HepG2 (cell line): Measurements from ENCODE around the gene SLC5A3. TPM values are rescaled to one million over a fixed set of nuclear protein-coding genes. Genes with fewer than 3 reads are reported as not detected.

Experiments used
- ATAC-seq: fragments of 200-7000 bp; cut with Tn5 transposase; 3 replicates; pipeline ENCODE4 v1.9.1; 2020; ENCODE audit warnings: mild to moderate bottlenecking, moderate library complexity
- BruUV-seq: library from RNA; stranded (reverse); fragments of 400-500 nt; replicated peaks from 2 replicates; lab custom pipeline; 2021; lab: Mats Ljungman, UMichigan
- CTCF ChIA-PET: fragments of 300-600 bp; formaldehyde crosslinking; extraction: SDS; loops from one replicate; lab custom pipeline; 2021; ENCODE audit warnings: low total read pairs, inconsistent platforms, low intra/inter-chr PET ratio; lab: Yijun Ruan, JAX
- POLR2A ChIA-PET: fragments of 350-600 bp; sonication (Branson Sonifier 250); formaldehyde crosslinking; loops from one replicate; lab custom pipeline; 2020; ENCODE audit warnings: antibody characterized with exemption, inconsistent platforms; lab: Yijun Ruan, JAX
- DNase-seq: peaks from one replicate; pipeline ENCODE4 v3.0.0-alpha.2; 2015; ENCODE audit warnings: low spot score
- FAIRE-seq: peaks from 3 replicates; lab custom pipeline; 2011; peaks lifted over from hg19 to GRCh38; lab: Jason Lieb, UNC
- H2AFZ ChIP-seq: one replicate; pipeline ENCODE4 v1.6.1; 2011; ENCODE audit warnings: low read length, inconsistent platforms
- H3K27ac ChIP-seq: fragments of 300-600 bp; 3 replicates; pipeline ENCODE4 v1.8.0; 2011; ENCODE audit warnings: mixed run types, mild to moderate bottlenecking, mixed read lengths, low read length, inconsistent platforms; ENCODE audit not compliant: insufficient read depth; ENCODE audit errors: extremely low read length
- H3K27me3 ChIP-seq, 2 experiments: fragments of 200-600 bp in 1 of 2; 2 replicates in 1 of 2; 3 replicates in 1 of 2; pipeline versions ENCODE4 v1.6.0 to v1.8.0; 2011; ENCODE audit warnings: low read length in 2 of 2, mild to moderate bottlenecking in 2 of 2, moderate library complexity in 2 of 2, inconsistent platforms in 1 of 2; ENCODE audit not compliant: insufficient read depth in 2 of 2, control insufficient read depth in 1 of 2
- H3K36me3 ChIP-seq, 2 experiments: fragments of 200-600 bp in 1 of 2; replicated peaks in 1 of 2; 2 replicates in 1 of 2; 3 replicates in 1 of 2; pipeline versions ENCODE4 v1.5.1 to v1.8.0; 2011; ENCODE audit warnings: low read length in 2 of 2, inconsistent platforms in 1 of 2; ENCODE audit not compliant: insufficient read depth in 2 of 2, control insufficient read depth in 1 of 2
- H3K4me1 ChIP-seq: 2 replicates; pipeline ENCODE4 v1.5.1; 2012; ENCODE audit warnings: low read length, inconsistent platforms; ENCODE audit not compliant: insufficient read depth
- H3K4me2 ChIP-seq: 2 replicates; pipeline ENCODE4 v1.6.0; 2011; ENCODE audit warnings: low read depth, low read length, inconsistent platforms
- H3K4me3 ChIP-seq, 3 experiments: fragments of 200-600 bp in 1 of 3; sonication (generic), shearing (Covaris generic) in 1 of 3; replicated peaks in 1 of 3; 2 replicates each; pipeline ENCODE4 v1.5.1; 2011 to 2016; ENCODE audit warnings: low read length in 3 of 3, inconsistent platforms in 2 of 3, low read depth in 2 of 3, mild to moderate bottlenecking in 2 of 3, control low read depth in 1 of 3, mixed read lengths in 1 of 3; ENCODE audit not compliant: insufficient read depth in 1 of 3
- H3K79me2 ChIP-seq: one replicate; pipeline ENCODE4 v1.6.1; 2011; ENCODE audit warnings: low read length, inconsistent platforms; ENCODE audit not compliant: insufficient read depth
- H3K9ac ChIP-seq: 2 replicates; pipeline ENCODE4 v1.6.0; 2011; ENCODE audit warnings: mild to moderate bottlenecking, low read depth, low read length, inconsistent platforms; ENCODE audit not compliant: insufficient read depth
- H3K9me3 ChIP-seq: 2 replicates; pipeline ENCODE4 v1.5.1; 2012; ENCODE audit warnings: mild to moderate bottlenecking, low read length
- H4K20me1 ChIP-seq: 2 replicates; pipeline ENCODE4 v1.6.0; 2011; ENCODE audit warnings: inconsistent platforms, mild to moderate bottlenecking, low read length, moderate library complexity; ENCODE audit not compliant: insufficient read depth
- CREB1 ChIP-seq, 2 experiments: fragments of 450-650 bp in 1 of 2; IDR thresholded peaks; 2 replicates each; pipeline ENCODE4 v1.6.1; 2016 to 2017; ENCODE audit warnings: control low read depth in 1 of 2, mild to moderate bottlenecking in 1 of 2, missing compliant biosample characterization in 1 of 2, missing genetic modification characterization in 1 of 2
- HNRNPL ChIP-seq: fragments of 200-400 bp; formaldehyde crosslinking; IDR thresholded peaks from 2 replicates; pipeline ENCODE4 v1.6.1; 2017; ENCODE audit warnings: mild to moderate bottlenecking, low read depth, low read length
- LCORL ChIP-seq, 2 experiments: fragments of 450-650 bp in 1 of 2; sonication (generic) in 1 of 2; formaldehyde crosslinking in 1 of 2; IDR thresholded peaks; 2 replicates each; pipeline versions ENCODE4 v1.5.0 to v1.6.1; 2017 to 2020; ENCODE audit warnings: antibody characterized with exemption in 1 of 2, missing genetic modification reagents in 1 of 2
- WGBS: methylation state at CpG from one replicate; pipeline ENCODE4 v1.1.6; 2017; ENCODE audit warnings: low lambda C conversion rate; 5-methylcytosine and 5-hydroxymethylcytosine counted together
- in situ Hi-C: cut with HindIII; loops from 2 replicates; pipeline ENCODE4 v1.10.0; 2017; ENCODE audit warnings: low pct_unique_long_range_greater_than_20kb; ENCODE audit not compliant: extremely low pct_ligation_motif_present
- intact Hi-C: fragments of 100-400 bp; cut with micrococcal nuclease; formaldehyde crosslinking; loops from one replicate; pipeline ENCODE4 v1.10.0; 2022; ENCODE audit not compliant: unreplicated experiment
- polyA plus RNA-seq, 8 experiments: library from polyadenylated mRNA; depleted of rRNA in 3 of 8; stranded (reverse) in 7 of 8; unstranded in 1 of 8; fragments of >200 nt; fragmentation: Illumina TruSeq in 4 of 8; extraction: Trizol in 4 of 8; gene quantifications; 2 replicates each; pipeline versions ENCODE4 v1.2.1 to v1.2.3, GENCODE V29; 2011 to 2016; ENCODE audit warnings: low read depth in 4 of 8, missing spikeins in 1 of 8, mixed read lengths in 1 of 8; ENCODE audit not compliant: insufficient read depth in 1 of 8
- total RNA-seq, 5 experiments: library from RNA; depleted of rRNA; stranded (reverse); fragments of >200 nt; fragmentation: Illumina TruSeq; extraction: Trizol; gene quantifications; 2 replicates each; pipeline ENCODE4 v1.2.3, GENCODE V29; 2016; ENCODE audit warnings: low read depth in 1 of 5
- TF ChIP-seq, protein P1 (sequence below): sonication (generic); formaldehyde crosslinking; IDR thresholded peaks from 2 replicates; pipeline ENCODE4 v1.4.0; 2020; ENCODE audit warnings: missing genetic modification reagents

The SLC5A3 gene
- total and polyA plus RNA-seq, 2 of the 13 experiments (the other 11 are each of a cell fraction or from before 2014, with no cell fraction given) = 5.6 to 11.2 TPM

GRCh38 chr21:34035619-34036354, 37.6 kb upstream of the SLC5A3 start:
- DNase-seq = no peak
- POLR2A ChIA-PET = interaction anchor here (0.9 kb wide), 1 partner anchor 9 kb away, joined by 3 read pairs; no protein-coding TSS in a partner anchor
- peaks cover 54% of the 10 kb centered on the region for H3K4me1 ChIP-seq
- no peaks in the 10 kb centered on the region for H4K20me1 ChIP-seq
- no peak overlapping the region for H3K4me3 ChIP-seq
- TF ChIP-seq, protein P1, sequence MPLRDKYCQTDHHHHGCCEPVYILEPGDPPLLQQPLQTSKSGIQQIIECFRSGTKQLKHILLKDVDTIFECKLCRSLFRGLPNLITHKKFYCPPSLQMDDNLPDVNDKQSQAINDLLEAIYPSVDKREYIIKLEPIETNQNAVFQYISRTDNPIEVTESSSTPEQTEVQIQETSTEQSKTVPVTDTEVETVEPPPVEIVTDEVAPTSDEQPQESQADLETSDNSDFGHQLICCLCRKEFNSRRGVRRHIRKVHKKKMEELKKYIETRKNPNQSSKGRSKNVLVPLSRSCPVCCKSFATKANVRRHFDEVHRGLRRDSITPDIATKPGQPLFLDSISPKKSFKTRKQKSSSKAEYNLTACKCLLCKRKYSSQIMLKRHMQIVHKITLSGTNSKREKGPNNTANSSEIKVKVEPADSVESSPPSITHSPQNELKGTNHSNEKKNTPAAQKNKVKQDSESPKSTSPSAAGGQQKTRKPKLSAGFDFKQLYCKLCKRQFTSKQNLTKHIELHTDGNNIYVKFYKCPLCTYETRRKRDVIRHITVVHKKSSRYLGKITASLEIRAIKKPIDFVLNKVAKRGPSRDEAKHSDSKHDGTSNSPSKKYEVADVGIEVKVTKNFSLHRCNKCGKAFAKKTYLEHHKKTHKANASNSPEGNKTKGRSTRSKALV = no peak
- TF ChIP-seq CREB1 (IDR thresholded peaks at IDR 0.05) (peak; percentile 53), CREB1 (CRISPR knock-in tag; IDR thresholded peaks at IDR 0.05) (no peak), LCORL (IDR thresholded peaks at IDR 0.05) (no peak), LCORL (CRISPR knock-in tag; IDR thresholded peaks at IDR 0.05) (no peak), HNRNPL (no peak)
- CTCF ChIA-PET = no interaction called here
- no peak overlapping the region for H3K9ac ChIP-seq
- peaks cover 1 to 16% of the 10 kb centered on the region in 2 experiments; a peak in 3 of 5 replicates for H3K27me3 ChIP-seq
- no peaks in the 10 kb centered on the region for H3K36me3 ChIP-seq
- H3K9me3 ChIP-seq = no peaks in the 10 kb centered on the region
- intact Hi-C loops (no loop called here), in situ Hi-C loops (no loop called here)
- no peaks in the 10 kb centered on the region for H3K79me2 ChIP-seq
- 66% methylated on average over 8 of the region's 8 CpGs for WGBS
- H2AFZ ChIP-seq = no peak overlapping the region
- ATAC-seq = no peak
- H3K27ac ChIP-seq = no peak overlapping the region
- H3K4me2 ChIP-seq = no peak overlapping the region
- BruUV-seq = no TSS peak
- FAIRE-seq = no peak
